Endodermal cell (in vitro differentiated cells): ENCODE measurements around the gene ZFYVE9. TPM values are rescaled to one million over a fixed set of nuclear protein-coding genes. Genes with fewer than 3 reads are reported as not detected.

Source experiments
- DNase-seq: peaks from one replicate; pipeline ENCODE4 v3.0.0-alpha.2; 2017
- H3K27ac ChIP-seq: 2 replicates; pipeline ENCODE4 v1.5.1; 2013; ENCODE audit warnings: mild to moderate bottlenecking, low read depth, low read length, moderate library complexity
- H3K27me3 ChIP-seq: 2 replicates; pipeline ENCODE4 v1.6.1; 2013; ENCODE audit warnings: mild to moderate bottlenecking, low read length, moderate library complexity; ENCODE audit not compliant: insufficient read depth, control insufficient read depth, poor library complexity, severe bottlenecking
- H3K36me3 ChIP-seq: 2 replicates; pipeline ENCODE4 v1.7.0; 2013; ENCODE audit warnings: mild to moderate bottlenecking, low read length, moderate library complexity; ENCODE audit not compliant: control insufficient read depth, insufficient read depth
- H3K4me1 ChIP-seq: one replicate; pipeline ENCODE4 v1.7.0; 2013; ENCODE audit warnings: low read length; ENCODE audit not compliant: control insufficient read depth, insufficient read depth
- H3K4me3 ChIP-seq: 2 replicates; pipeline ENCODE4 v1.5.1; 2013; ENCODE audit warnings: mild to moderate bottlenecking, low read length, moderate library complexity
- H3K9ac ChIP-seq: 2 replicates; pipeline ENCODE4 v1.6.1; 2013; ENCODE audit warnings: mild to moderate bottlenecking, low read length, moderate library complexity; ENCODE audit not compliant: poor library complexity, severe bottlenecking; ENCODE audit errors: extremely low read depth
- H3K9me3 ChIP-seq: 2 replicates; pipeline ENCODE4 v1.6.1; 2013; ENCODE audit warnings: mild to moderate bottlenecking, low read length, moderate library complexity; ENCODE audit not compliant: control insufficient read depth
- H3K27ac Mint-ChIP-seq: 2 replicates; pipeline ENCODE4 v1.8.0; 2020; ENCODE audit warnings: mixed read lengths
- H3K27me3 Mint-ChIP-seq: 2 replicates; pipeline ENCODE4 v1.8.0; 2021; ENCODE audit warnings: mild to moderate bottlenecking, mixed read lengths; ENCODE audit not compliant: insufficient read depth
- H3K36me3 Mint-ChIP-seq: 2 replicates; pipeline ENCODE4 v1.8.0; 2020; ENCODE audit warnings: low read depth, mixed read lengths
- H3K4me1 Mint-ChIP-seq: 2 replicates; pipeline ENCODE4 v1.8.0; 2020; ENCODE audit warnings: mixed read lengths
- H3K4me3 Mint-ChIP-seq: 2 replicates; pipeline ENCODE4 v1.8.0; 2020; ENCODE audit warnings: mild to moderate bottlenecking, moderate library complexity, mixed read lengths
- H3K9me3 Mint-ChIP-seq: 2 replicates; pipeline ENCODE4 v1.8.0; 2020; ENCODE audit warnings: mild to moderate bottlenecking, mixed read lengths
- WGBS, 2 experiments: methylation state at CpG; one replicate each; pipeline versions ENCODE4 v1.1.5 to v1.1.7; 2013; ENCODE audit warnings: missing lambda C conversion rate in 2 of 2, mixed read lengths in 1 of 2; ENCODE audit not compliant: insufficient coverage in 1 of 2, insufficient read length in 1 of 2; 5-methylcytosine and 5-hydroxymethylcytosine counted together
- total RNA-seq, 2 donors: library from RNA; stranded (reverse); fragmentation: NEBNext Ultra II Directional in 1 of 2; extraction: Animal tissue kit (Norgen Biotek cat#: 25700) in 1 of 2; gene quantifications; 2 replicates in 1 of 2; 3 replicates in 1 of 2; pipeline ENCODE4 v1.2.1, GENCODE V29; 2021
- TF ChIP-seq, protein P1 (sequence below): fragments of 200-600 bp; sonication (generic); conservative IDR thresholded peaks from 2 replicates; pipeline ENCODE4 v1.5.0; 2021; ENCODE audit warnings: antibody characterized with exemption, mild to moderate bottlenecking

The ZFYVE9 gene
- total RNA-seq, 2 donors from 2014 or later: 34.3 to 40.5 TPM

DNA sequence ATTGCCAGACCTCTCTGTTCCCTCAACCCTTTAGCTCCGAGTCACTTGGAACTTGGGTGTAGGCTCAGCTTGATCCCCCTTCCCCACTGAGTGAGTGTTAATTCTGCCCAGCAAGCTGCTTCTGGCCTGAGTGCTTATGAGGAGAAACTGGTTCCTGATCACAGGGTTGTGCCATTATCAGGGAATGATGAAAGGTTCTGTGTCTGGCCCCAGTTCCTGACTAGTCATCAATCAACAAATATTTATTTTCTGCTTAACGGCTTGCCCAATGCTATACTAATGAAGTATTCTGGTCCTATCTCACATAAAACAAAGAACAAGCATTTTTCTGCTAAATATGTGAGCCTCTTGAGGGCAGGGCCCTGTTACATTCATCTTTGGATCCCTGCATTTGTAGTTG is 203.4 kb downstream of the ZFYVE9 start:
- Histone ChIP-seq H3K4me3 (no peak overlapping the region), H3K9ac (no peak overlapping the region), H3K36me3 (peaks cover 3% of the 10 kb centered on the region), H3K27me3 (no peaks in the 10 kb centered on the region), H3K4me1 (no peaks in the 10 kb centered on the region), H3K27ac (no peak overlapping the region), H3K9me3 (no peaks in the 10 kb centered on the region)
- Mint-ChIP-seq H3K36me3 (peaks cover 29% of the 10 kb centered on the region), H3K4me3 (no peak overlapping the region), H3K4me1 (peaks cover 3% of the 10 kb centered on the region), H3K27me3 (no peaks in the 10 kb centered on the region), H3K9me3 (no peaks in the 10 kb centered on the region), H3K27ac (no peak overlapping the region)
- TF ChIP-seq, protein P1, sequence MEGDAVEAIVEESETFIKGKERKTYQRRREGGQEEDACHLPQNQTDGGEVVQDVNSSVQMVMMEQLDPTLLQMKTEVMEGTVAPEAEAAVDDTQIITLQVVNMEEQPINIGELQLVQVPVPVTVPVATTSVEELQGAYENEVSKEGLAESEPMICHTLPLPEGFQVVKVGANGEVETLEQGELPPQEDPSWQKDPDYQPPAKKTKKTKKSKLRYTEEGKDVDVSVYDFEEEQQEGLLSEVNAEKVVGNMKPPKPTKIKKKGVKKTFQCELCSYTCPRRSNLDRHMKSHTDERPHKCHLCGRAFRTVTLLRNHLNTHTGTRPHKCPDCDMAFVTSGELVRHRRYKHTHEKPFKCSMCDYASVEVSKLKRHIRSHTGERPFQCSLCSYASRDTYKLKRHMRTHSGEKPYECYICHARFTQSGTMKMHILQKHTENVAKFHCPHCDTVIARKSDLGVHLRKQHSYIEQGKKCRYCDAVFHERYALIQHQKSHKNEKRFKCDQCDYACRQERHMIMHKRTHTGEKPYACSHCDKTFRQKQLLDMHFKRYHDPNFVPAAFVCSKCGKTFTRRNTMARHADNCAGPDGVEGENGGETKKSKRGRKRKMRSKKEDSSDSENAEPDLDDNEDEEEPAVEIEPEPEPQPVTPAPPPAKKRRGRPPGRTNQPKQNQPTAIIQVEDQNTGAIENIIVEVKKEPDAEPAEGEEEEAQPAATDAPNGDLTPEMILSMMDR: no peak
- 86 to 89% methylated on average over 1 to 2 of the region's 2 CpGs for WGBS, 2 experiments
- no peak for DNase-seq

DNA sequence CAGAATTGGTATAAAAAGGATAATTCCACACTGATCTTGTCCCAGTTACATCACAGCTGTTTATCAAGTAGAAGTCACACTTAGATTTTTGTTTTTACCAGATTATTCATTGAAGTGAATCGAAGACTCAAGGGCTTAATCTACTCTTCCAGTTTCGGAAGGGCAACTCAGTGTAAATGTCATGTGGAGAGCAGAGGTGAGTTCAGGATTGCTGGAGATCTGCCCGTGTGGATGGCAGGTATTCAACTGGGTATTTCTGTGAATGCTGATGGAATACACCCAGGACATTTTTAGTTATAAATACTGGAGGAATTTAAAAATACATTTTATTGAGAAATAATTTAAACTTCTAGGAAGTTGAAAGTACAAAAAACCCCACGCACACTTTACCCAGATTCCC is 204.8 kb downstream of the ZFYVE9 start:
- TF ChIP-seq, protein P1: no peak
- H3K9me3 Mint-ChIP-seq: no peaks in the 10 kb centered on the region
- Histone ChIP-seq H3K36me3 (peaks cover under 1% of the 10 kb centered on the region), H3K27ac (no peak overlapping the region), H3K4me3 (no peak overlapping the region), H3K9me3 (no peaks in the 10 kb centered on the region), H3K9ac (no peak overlapping the region), H3K27me3 (no peaks in the 10 kb centered on the region), H3K4me1 (peaks cover 4% of the 10 kb centered on the region)
- 96% methylated on average over 3 to 4 of the region's 4 CpGs for WGBS, 2 experiments
- no peaks in the 10 kb centered on the region for H3K27me3 Mint-ChIP-seq
- no peak for DNase-seq
- H3K4me3 Mint-ChIP-seq: no peak overlapping the region
- no peak overlapping the region for H3K27ac Mint-ChIP-seq
- peaks cover 7% of the 10 kb centered on the region for H3K4me1 Mint-ChIP-seq
- peaks cover 27% of the 10 kb centered on the region for H3K36me3 Mint-ChIP-seq

DNA sequence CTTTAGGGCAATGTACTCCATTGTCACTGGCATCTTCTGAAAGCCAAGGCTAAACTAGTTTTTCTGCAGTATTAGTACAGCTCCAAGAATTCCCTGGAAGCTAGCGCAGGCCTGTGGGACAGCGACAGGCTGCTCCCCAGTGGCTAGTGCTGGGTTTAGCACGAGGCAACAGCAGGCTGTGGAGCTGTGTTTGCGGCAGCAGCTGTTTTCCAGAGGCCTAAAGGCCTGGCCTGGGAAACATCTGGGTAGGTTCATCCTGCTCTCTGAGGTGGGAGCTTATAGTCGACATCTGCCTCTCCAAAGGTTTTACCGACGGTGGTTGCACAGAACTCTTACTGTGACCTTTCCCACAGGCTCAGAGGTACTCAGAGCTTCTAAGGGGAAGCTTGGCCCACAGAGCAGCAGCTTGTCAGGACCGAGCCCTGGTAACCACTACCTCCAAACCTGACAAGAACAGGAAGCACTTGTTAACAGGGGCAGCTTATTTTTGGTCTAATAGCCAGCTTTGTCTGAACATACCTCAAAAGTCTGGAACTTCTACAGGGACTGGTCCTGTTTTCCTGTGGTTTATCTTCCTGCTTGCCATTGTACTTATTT is 206.9 kb downstream of the ZFYVE9 start:
- 67 to 73% methylated on average over 7 to 8 of the region's 8 CpGs for whole genome bisulfite sequencing, 2 experiments
- Mint-ChIP-seq H3K4me3 (no peak overlapping the region), H3K27me3 (no peaks in the 10 kb centered on the region), H3K9me3 (no peaks in the 10 kb centered on the region), H3K4me1 (peaks cover 7% of the 10 kb centered on the region), H3K27ac (peak overlapping the region; percentile 39), H3K36me3 (peaks cover 46% of the 10 kb centered on the region)
- Histone ChIP-seq H3K27me3 (no peaks in the 10 kb centered on the region), H3K9me3 (no peaks in the 10 kb centered on the region), H3K4me3 (no peak overlapping the region), H3K9ac (no peak overlapping the region), H3K27ac (no peak overlapping the region), H3K4me1 (peaks cover 4% of the 10 kb centered on the region), H3K36me3 (peaks cover 21% of the 10 kb centered on the region)
- TF ChIP-seq, protein P1: peak; percentile 77
- peak; percentile 89 for DNase-seq
